ENCODE measurements around the gene MYH14. TPM values are rescaled to one million over a fixed set of nuclear protein-coding genes. Genes with fewer than 3 reads are reported as not detected.
"Not testable (repeated sequence)": the region's sequence is repeated elsewhere in the genome, so short reads cannot be mapped to it uniquely, and the experiment has no call there.

Gene MYH14
- total RNA-seq, 4 donors from 2014 or later = 139 to 475 (median 333) TPM

DNA sequence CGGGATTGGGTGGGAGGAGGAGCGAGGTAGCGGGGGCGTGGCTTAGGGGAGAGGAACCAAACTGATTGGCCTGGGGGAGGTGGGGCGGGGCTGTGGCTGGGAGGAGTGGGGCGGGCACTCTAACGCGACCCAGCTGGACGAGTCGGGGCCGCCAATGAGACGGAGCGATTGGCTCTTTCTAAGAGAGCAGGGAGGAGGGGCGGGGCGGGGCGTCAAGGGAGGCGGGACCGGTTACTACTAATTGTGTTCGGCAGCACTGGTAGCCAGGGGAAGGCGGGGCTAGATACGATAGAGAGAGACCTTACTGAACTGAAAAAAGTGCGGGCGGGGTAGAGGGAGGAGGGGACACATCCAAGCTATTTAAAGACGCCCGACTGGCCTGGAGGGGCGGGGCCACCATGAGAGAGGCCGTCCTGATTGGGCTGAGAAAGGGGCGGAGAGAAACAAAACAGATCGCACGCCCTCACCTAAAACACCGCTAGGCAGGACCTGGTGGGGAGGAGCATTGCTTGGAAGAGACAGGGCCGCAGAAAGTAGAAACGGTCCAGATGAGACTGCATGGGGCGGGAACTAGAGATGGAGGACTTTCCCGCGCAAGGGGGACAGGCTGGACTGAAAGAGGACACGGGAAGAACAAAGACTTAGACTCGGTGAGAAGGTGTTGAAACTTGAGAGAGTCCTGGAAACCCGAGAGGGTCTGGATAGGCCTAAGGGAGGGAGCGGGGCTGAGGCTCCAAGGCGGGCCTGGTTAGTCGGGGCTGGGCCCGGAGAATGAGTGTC lies 125.9 kb downstream of the MYH14 start, which contains the start of gene KCNC3:
Gene KCNC3 (minus strand): TSS at position 232 of the 780 bp plus-strand sequence. CDS start 295 bp downstream, outside the sequence.
- Histone ChIP-seq H3K36me3 (no peaks in the 10 kb centered on the region), H3K27ac (peak within 1 kb of the TSS; percentile 19 to 79 (median 52)), H3K4me3 (peak within 1 kb of the TSS; percentile 27 to 52 (median 48)), H3K4me1 (peaks cover 0 to 61% (median 25%) of the 10 kb centered on the region in 4 donors), H3K9me3 (peaks cover 0 to 4% (median 0%) of the 10 kb centered on the region in 4 donors), H3K27me3 (peaks cover 0 to 38% of the 10 kb centered on the region in 2 donors)
- DNase-seq = peak; percentile 98 to 100 (median 99)
- TF ChIP-seq, protein P1, sequence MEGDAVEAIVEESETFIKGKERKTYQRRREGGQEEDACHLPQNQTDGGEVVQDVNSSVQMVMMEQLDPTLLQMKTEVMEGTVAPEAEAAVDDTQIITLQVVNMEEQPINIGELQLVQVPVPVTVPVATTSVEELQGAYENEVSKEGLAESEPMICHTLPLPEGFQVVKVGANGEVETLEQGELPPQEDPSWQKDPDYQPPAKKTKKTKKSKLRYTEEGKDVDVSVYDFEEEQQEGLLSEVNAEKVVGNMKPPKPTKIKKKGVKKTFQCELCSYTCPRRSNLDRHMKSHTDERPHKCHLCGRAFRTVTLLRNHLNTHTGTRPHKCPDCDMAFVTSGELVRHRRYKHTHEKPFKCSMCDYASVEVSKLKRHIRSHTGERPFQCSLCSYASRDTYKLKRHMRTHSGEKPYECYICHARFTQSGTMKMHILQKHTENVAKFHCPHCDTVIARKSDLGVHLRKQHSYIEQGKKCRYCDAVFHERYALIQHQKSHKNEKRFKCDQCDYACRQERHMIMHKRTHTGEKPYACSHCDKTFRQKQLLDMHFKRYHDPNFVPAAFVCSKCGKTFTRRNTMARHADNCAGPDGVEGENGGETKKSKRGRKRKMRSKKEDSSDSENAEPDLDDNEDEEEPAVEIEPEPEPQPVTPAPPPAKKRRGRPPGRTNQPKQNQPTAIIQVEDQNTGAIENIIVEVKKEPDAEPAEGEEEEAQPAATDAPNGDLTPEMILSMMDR (IDR thresholded peaks at IDR 0.05) = no peak
- TF ChIP-seq POLR2A (IDR thresholded peaks at IDR 0.05) = peak in 1 of 2 donors; percentile 19

DNA sequence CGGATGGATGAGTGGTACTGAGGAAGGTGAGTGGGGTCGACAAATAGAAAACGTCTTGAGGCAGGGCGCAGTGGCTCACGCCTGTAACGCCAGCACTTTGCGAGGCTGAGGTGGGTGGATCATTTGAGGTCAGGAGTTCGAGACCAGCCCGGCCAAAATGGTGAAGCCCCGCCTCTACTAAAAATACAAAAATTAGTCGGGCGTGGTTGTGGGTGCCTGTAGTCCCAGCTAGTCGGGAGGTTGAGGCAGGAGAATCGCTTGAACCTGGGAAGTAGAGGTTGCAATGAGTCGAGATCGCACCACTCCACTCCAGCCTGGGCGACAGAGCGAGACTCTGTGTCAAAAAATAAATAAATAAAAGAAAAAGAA lies 126.5 kb downstream of the MYH14 start:
- DNase-seq, H3K36me3 ChIP-seq, H3K9me3 ChIP-seq: not testable (repeated sequence)
- Histone ChIP-seq H3K27ac (peak overlapping the region; percentile 19 to 79 (median 52)), H3K4me1 (peaks cover 0 to 61% (median 25%) of the 10 kb centered on the region in 4 donors), H3K27me3 (peaks cover 0 to 38% of the 10 kb centered on the region in 2 donors), H3K4me3 (peak overlapping the region in 3 of 4 donors; percentile 15 to 33 (median 16))

DNA sequence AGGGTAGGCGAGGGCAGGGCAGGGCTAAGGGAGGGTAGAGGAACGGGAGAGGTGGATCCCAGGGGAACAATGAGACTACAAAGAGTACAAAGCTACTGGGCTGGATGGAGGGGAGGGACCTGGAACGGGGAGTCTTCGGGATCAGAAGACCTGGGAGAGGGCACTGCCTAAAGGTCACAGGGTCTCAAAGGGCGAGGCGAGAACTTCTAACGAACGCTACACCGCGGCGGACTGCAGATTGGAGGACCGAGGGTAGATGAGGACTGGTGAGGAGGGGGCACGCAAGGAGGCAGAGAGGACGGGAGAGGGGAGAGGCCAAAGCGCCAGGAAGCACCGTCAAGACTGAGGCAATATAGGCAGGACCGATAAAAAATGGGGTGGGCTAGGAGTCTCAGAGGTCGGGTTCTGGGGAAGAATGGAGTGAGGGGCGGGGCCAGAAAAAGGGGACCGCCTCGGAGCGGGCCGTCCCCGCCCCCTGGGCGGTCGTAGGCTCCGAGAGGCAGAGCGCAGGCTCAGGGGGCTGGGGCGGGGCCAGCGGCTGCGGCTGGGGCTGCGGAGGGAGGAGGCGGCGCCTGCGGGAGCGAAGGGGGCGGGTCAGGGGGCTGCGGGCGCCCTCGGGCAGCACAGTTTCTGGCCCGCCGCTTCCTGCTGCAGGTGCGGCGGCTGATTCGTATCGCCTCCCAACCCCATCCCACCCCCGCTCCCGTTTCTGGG lies 127.1 kb downstream of the MYH14 start:
- peak; percentile 79 to 91 (median 86) for DNase-seq
- Histone ChIP-seq H3K27ac (peak overlapping the region in 3 of 4 donors; percentile 54 to 79 (median 61)), H3K4me3 (peak overlapping the region; percentile 10 to 43 (median 36)), H3K27me3 (peaks cover 0 to 38% of the 10 kb centered on the region in 2 donors), H3K4me1 (peaks cover 0 to 55% (median 24%) of the 10 kb centered on the region in 4 donors), H3K9me3 (peaks cover 0 to 3% (median 0%) of the 10 kb centered on the region in 4 donors), H3K36me3 (no peaks in the 10 kb centered on the region)
- TF ChIP-seq, protein P1 (IDR thresholded peaks at IDR 0.05) = no peak
- no peak for TF ChIP-seq POLR2A (IDR thresholded peaks at IDR 0.05)

DNA sequence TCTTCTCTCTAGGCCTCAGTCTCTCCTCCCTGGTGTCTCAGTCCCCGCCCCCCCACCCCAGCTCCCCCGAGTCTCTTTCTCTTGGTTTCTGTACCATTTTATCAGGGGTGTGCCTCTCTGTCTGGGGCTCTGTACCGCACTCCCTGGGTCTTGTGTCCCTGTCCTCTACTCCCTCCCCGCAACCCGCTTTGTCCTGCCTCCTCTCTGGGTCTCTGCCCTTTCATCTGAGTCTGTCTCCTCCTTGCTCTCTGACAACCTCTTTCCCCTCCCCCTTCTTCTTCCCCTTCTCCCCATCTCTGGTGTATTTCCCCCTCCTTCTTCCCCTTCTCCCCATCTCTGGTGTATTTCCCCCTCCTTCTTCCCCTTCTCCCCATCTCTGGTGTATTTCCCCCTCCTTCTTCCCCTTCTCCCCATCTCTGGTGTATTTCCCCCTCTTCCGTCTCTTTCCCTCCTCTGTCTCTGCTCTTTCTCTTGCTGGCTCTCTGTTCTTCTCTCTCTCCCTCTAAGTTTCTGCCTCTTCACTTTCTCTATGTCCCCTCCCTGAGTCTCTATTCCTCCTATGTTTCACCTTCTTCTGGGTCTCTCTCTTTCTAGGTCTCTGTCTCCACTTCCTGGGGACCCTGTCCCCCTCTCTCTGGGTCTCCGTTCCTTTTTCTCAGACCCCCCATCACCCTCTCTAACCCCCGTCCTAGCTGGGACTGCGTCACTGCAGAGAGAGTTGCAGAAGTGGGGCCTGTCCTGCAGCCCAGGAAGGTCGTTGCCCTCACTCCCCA lies 128.0 kb downstream of the MYH14 start:
- Histone ChIP-seq H3K27me3 (peaks cover 0 to 38% of the 10 kb centered on the region in 2 donors), H3K27ac (peak overlapping the region in 3 of 4 donors; percentile 8 to 79 (median 61)), H3K4me3 (peak overlapping the region; percentile 10 to 43 (median 36)), H3K36me3 (no peaks in the 10 kb centered on the region), H3K4me1 (peaks cover 0 to 46% (median 16%) of the 10 kb centered on the region in 4 donors), H3K9me3 (no peaks in the 10 kb centered on the region)
- TF ChIP-seq, protein P1 (IDR thresholded peaks at IDR 0.05) = no peak
- no peak for TF ChIP-seq POLR2A (IDR thresholded peaks at IDR 0.05)
- DNase-seq = no peak

DNA sequence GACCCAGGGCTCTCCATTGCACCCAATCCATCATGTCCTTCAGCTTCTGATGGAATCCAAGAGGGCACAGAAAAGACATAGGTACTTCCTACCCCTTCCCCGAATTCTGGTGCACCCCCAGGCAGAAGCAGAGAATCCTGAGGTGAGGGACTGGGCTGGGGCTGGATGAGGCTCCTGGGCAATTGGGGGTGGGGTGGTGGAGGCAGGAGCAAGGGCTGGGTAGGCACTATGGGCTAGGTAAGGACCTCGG lies 128.5 kb downstream of the MYH14 start:
- Histone ChIP-seq H3K36me3 (no peaks in the 10 kb centered on the region), H3K4me3 (no peak overlapping the region), H3K4me1 (peaks cover 0 to 46% (median 16%) of the 10 kb centered on the region in 4 donors), H3K27ac (peak overlapping the region in 3 of 4 donors; percentile 7 to 79 (median 61)), H3K27me3 (peaks cover 0 to 36% of the 10 kb centered on the region in 2 donors), H3K9me3 (no peaks in the 10 kb centered on the region)
- no peak for DNase-seq
- TF ChIP-seq, protein P1 (IDR thresholded peaks at IDR 0.05) = no peak
- no peak for TF ChIP-seq POLR2A (IDR thresholded peaks at IDR 0.05)
